HG03066 (cell line): ENCODE results near the gene MACROD2.
"Not testable (repeated sequence)": the region's sequence is repeated elsewhere in the genome, so short reads cannot be mapped to it uniquely, and the experiment has no call there.

Source experiments
- ATAC-seq: cut with Tn5 transposase; IDR thresholded peaks from one replicate; pipeline ENCODE4 v1.9.1; 2021; ENCODE audit warnings: low read depth; ENCODE audit not compliant: unreplicated experiment

Gene MACROD2

GRCh38 chr20:15332711-15333160, 1337.4 kb downstream of the MACROD2 start:
- ATAC-seq, result peak; percentile 60

GRCh38 chr20:15333170-15333569, 1337.9 kb downstream of the MACROD2 start:
- ATAC-seq, result peak; percentile 44

GRCh38 chr20:15336011-15336410, 1340.7 kb downstream of the MACROD2 start:
- no peak for ATAC-seq

DNA sequence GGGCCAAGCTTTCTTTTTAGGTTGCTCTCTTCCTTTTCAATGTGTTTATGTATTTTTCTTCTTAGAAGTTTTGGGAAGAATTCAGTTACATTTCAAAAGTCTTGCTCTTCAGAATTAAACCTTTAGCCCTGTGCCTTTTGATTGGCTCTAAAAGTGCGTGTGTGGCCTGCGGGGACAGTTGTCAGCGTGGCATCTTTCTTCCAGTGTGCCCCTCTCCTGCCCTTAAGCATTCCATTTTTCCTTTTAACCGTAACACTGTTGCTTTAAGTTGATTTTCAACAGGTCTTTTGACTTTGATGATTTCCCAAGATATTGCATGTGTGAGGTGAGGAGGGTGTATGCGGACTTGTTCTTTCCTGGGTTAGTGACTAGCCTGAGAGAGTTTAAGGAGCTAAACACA, 1341.2 kb downstream of the MACROD2 start:
- ATAC-seq, result no peak

- no peak for ATAC-seq
These were observed 1343.9 kb downstream of the MACROD2 start for GRCh38 chr20:15339264-15339663.

DNA sequence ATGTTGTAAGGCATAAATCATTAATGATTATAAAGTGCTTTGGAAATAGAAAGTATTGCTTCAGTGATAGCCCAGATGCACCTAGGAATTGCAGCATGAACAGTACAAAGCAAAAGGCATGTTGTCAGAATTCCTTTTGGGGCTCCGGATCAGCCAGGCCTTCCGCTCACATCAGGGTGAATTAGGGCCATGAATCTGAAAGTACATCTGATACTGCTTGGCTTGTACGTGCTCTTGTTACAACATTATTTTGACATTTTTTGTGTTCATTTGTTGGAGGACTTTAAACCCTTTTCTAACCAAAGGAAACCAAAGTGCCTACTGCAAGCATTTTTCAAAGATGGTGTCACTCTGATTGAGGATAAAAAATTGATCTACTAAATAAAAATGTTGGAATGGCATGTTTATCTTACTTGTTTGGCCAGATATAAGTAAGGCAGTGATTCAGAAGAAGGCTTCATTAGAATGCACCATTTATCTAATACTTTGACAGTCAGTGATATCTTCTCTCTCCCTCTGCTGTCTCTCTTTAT, 1347.7 kb downstream of the MACROD2 start:
- ATAC-seq, result no peak

GRCh38 chr20:15345287-15345686, 1350.0 kb downstream of the MACROD2 start:
- ATAC-seq, result no peak

GRCh38 chr20:15346657-15347280, 1351.5 kb downstream of the MACROD2 start:
- no peak for ATAC-seq

GRCh38 chr20:15359056-15359455, 1363.7 kb downstream of the MACROD2 start:
- no peak for ATAC-seq

GRCh38 chr20:15362849-15363248, 1367.5 kb downstream of the MACROD2 start:
- no peak for ATAC-seq

- no peak for ATAC-seq
These were observed 1369.5 kb downstream of the MACROD2 start for GRCh38 chr20:15364781-15365180.

DNA sequence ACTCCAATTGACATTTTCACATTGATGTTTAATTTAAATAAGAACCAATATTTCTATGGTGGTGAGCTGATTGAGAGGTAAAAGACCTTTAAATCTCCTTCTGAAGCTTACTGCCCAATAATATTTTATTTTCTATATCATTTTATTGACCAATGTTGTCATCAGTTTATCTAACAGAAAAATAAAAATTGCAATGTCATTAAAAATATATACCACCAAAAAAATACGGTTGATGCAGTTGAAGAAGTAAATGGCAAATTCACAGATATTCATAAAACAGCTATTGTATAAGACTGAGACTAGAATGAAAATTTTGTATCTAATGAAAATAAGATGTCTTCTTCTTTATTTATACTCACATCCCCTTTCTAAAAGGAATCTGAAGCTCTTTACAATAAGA, 1375.1 kb downstream of the MACROD2 start:
- ATAC-seq, result no peak

GRCh38 chr20:15374682-15375081, 1379.4 kb downstream of the MACROD2 start:
- no peak for ATAC-seq

- no peak for ATAC-seq
These were observed 1380.5 kb downstream of the MACROD2 start for GRCh38 chr20:15375836-15376235.

DNA sequence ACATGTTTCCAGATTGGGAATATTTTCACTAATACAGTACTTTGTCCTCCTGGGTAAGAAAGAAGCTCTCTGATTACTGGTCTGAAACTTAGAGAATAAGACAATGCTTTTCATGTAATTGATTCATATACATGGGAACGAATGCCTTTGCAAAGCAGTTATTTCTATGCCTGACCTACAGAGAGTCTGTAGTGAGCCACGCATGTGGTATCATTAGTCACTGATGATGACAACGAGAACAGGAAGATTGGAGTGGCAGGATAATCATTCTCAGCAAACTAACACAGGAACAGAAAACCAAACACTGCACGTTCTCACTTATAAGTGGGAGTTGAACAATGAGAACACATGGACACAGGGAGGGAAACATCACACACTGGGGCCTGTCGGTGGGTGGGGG, 1382.3 kb downstream of the MACROD2 start:
- not testable (repeated sequence) for ATAC-seq

GRCh38 chr20:15378151-15378550, 1382.8 kb downstream of the MACROD2 start:
- ATAC-seq, result no peak

- ATAC-seq, result no peak
These were observed 1384.5 kb downstream of the MACROD2 start for GRCh38 chr20:15379681-15380296.

GRCh38 chr20:15380770-15381169, 1385.5 kb downstream of the MACROD2 start:
- no peak for ATAC-seq

DNA sequence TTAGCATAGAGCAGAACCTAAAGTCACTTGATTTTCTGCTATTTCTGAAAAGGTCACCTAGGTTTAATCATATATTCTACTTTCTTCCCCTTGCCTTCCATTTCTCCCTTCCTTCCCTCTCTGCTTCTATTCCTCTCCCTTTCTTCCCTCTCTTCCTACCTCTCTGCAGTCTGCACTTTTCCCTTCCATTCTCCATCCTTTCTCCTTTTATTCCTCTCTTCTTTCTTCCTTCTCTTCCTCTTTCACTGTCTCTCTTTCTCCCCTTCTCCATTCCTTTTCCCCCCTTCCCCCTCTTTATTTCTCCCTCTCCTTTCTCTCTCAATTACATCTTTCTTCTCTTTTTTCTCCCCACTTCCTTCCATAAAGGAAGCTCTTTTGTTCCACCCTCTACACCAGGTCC, 1391.9 kb downstream of the MACROD2 start:
- ATAC-seq, result no peak

DNA sequence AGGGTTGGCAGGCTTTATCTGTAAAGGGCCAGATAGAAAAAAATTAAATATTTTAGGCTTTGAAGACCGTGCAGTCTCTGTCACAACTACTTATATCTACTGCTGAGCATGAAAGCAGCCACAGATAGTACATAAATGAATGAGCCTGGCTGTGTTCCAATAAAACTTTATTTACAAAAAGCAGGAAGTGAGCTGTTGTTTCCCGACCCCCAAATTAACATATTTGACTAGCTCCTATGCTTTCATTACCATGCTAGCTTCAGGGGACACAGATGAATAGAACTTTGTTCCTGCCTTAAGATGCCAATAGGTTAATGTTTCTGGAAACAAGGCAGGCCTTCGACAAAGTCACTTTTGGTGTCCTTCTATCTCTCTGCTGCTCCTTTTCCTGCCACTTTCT, 1400.1 kb downstream of the MACROD2 start:
- no peak for ATAC-seq

DNA sequence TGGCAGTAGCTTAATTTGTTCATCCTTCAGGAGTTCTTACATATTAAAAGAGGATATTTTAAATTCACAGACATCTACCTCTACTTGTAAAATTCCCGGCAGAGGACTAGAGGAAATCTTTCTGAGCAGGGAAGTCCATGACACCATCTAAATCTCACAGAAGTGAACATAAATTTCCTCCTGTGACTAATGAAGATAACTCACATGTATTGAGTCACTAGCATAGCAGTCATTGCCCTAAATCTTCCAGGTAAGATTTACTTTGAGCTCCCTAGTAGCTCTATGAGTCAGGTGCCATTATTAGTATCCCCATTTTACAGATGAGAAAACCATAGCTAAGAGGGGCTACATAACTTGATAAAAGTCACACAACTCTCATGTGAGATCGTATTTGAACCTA, 1400.7 kb downstream of the MACROD2 start:
- no peak for ATAC-seq

DNA sequence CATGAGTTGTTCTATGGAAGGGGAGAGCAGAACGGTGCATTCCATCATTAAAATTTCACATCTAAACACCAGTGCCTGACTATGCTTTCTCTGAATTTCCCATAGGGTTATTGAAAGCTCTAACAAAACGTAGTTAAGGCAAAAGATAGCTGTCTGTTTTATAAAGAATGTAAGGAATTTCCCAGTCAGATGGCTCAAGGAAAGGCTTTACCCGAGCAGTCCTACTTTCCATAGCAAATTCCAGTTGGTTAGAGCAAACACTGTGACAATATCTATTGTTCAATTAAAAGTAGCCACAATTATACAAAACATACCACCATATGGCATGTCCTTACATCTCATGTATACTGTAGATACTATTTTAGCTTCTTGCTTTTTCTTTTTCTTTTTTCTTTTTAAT, 1401.6 kb downstream of the MACROD2 start:
- no peak for ATAC-seq
